ENCODE results near the gene PDE4B.
A peak's percentile ranks its signal among the peaks of the same experiment; 100 is the strongest.

PDE4B gene

DNA sequence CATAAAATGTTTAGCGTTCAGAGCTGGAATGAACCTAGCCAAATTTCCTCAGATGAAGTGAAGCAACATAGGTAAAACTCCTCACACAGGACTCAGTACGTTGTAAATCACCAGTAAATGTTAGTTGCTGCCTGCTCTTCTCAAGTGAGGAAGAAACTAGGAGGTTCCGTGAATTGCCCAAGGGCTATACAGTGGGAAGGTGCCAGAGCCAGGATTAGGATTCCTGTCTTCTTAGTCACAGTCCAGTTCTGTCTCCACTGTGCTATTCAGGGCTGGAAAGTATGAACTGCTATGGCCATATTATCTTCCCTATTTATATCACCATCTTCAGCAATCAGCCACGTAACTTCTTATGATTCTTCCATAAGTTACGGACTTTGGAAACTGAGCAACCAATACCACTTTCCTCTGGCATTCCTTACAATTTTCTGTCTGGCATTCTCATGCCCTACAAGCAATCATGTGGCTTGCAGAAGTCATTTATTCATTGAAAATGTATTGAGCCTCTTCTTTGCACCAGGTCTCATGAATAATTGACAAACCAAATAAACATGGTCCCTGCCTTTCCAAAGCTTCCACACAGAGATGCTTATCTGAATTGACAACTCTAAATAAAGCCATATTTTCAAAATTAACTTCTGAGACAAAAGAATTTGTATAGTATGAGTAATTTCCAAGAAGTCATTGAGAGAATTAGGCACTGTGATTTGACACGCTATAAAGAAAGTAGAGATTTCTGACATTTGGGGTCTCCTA lies 469.7 kb downstream of the PDE4B start:
- no peaks in the 10 kb centered on the region for H3K9me3 Mint-ChIP-seq
- peaks cover 25% of the 10 kb centered on the region for H3K4me1 Mint-ChIP-seq (ENCODE audit: low read depth)
- DNase-seq (ENCODE audit: low spot score), result no peak

GRCh38 chr1:66265268-66265667 lies 472.6 kb downstream of the PDE4B start:
- no peak overlapping the region for H3K27ac Mint-ChIP-seq
- DNase-seq (ENCODE audit: low spot score), result no peak
- H3K4me3 Mint-ChIP-seq, result no peak overlapping the region
- peaks cover 25% of the 10 kb centered on the region for H3K4me1 Mint-ChIP-seq (ENCODE audit: low read depth)
- H3K27me3 Mint-ChIP-seq (ENCODE audit: low read depth), result peaks cover 29% of the 10 kb centered on the region
- H3K9me3 Mint-ChIP-seq, result no peaks in the 10 kb centered on the region
- H3K36me3 Mint-ChIP-seq (ENCODE audit: low read depth), result no peaks in the 10 kb centered on the region

More for the DNA sequence above, 469.7 kb downstream of the PDE4B start:
- H3K27ac Mint-ChIP-seq, result no peak overlapping the region
- H3K36me3 Mint-ChIP-seq (ENCODE audit: low read depth), result no peaks in the 10 kb centered on the region
- no peak overlapping the region for H3K4me3 Mint-ChIP-seq
- peaks cover 15% of the 10 kb centered on the region for H3K27me3 Mint-ChIP-seq (ENCODE audit: low read depth)

DNA sequence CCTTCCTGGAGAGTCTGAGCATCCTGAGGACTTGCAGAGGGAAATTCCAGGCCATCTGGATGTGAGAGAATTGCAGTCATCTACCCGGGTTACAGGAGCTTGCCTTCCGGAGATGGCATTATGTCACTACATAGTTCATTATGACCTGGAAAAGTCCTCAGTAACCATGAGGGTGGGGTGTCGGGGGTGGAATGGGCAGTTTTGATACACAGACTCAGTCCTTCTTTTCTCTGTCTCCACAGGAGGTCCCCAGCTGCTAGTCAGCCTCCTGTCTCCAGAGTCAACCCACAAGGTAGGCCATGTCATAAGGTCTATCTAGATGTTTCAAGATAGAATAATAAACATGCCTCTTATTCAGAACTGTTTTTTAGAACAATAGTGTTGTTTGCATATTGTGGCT lies 473.1 kb downstream of the PDE4B start:
- no peak overlapping the region for H3K27ac Mint-ChIP-seq
- peaks cover 26% of the 10 kb centered on the region for H3K4me1 Mint-ChIP-seq (ENCODE audit: low read depth)

GRCh38 chr1:66266350-66266749 lies 473.7 kb downstream of the PDE4B start:
- Mint-ChIP-seq H3K27ac (no peak overlapping the region), H3K4me3 (no peak overlapping the region), H3K4me1 (ENCODE audit: low read depth) (peaks cover 25% of the 10 kb centered on the region), H3K36me3 (ENCODE audit: low read depth) (no peaks in the 10 kb centered on the region), H3K27me3 (ENCODE audit: low read depth) (peaks cover 32% of the 10 kb centered on the region), H3K9me3 (no peaks in the 10 kb centered on the region)
- DNase-seq (ENCODE audit: low spot score), result no peak

More for the DNA sequence above, 473.1 kb downstream of the PDE4B start:
- peaks cover 32% of the 10 kb centered on the region for H3K27me3 Mint-ChIP-seq (ENCODE audit: low read depth)
- H3K9me3 Mint-ChIP-seq, result no peaks in the 10 kb centered on the region
- no peak overlapping the region for H3K4me3 Mint-ChIP-seq
- no peaks in the 10 kb centered on the region for H3K36me3 Mint-ChIP-seq (ENCODE audit: low read depth)
- no peak for DNase-seq (ENCODE audit: low spot score)

DNA sequence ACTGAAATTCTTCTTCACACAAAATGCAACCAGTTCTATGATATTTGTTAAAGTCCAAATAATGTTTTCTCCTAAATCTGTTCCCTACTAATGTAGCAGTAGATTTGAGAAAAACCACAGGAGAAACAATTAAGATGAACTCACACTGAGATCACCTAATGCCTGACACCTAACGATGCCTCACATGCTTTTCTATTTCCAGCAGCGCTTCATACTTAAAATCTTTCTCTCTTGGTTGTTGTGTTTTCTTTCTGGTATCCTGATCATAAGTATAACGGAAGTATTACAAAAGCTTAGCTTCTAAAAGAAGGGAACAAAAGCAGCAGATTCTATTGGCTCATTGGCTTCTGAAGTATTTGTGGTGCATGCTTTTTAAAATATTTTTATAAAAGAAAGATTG lies 474.1 kb downstream of the PDE4B start:
- DNase-seq (ENCODE audit: low spot score), result no peak
- H3K4me3 Mint-ChIP-seq, result no peak overlapping the region
- no peaks in the 10 kb centered on the region for H3K9me3 Mint-ChIP-seq
- H3K36me3 Mint-ChIP-seq (ENCODE audit: low read depth), result no peaks in the 10 kb centered on the region
- peaks cover 25% of the 10 kb centered on the region for H3K4me1 Mint-ChIP-seq (ENCODE audit: low read depth)
- H3K27me3 Mint-ChIP-seq (ENCODE audit: low read depth), result peaks cover 36% of the 10 kb centered on the region
- H3K27ac Mint-ChIP-seq, result no peak overlapping the region

DNA sequence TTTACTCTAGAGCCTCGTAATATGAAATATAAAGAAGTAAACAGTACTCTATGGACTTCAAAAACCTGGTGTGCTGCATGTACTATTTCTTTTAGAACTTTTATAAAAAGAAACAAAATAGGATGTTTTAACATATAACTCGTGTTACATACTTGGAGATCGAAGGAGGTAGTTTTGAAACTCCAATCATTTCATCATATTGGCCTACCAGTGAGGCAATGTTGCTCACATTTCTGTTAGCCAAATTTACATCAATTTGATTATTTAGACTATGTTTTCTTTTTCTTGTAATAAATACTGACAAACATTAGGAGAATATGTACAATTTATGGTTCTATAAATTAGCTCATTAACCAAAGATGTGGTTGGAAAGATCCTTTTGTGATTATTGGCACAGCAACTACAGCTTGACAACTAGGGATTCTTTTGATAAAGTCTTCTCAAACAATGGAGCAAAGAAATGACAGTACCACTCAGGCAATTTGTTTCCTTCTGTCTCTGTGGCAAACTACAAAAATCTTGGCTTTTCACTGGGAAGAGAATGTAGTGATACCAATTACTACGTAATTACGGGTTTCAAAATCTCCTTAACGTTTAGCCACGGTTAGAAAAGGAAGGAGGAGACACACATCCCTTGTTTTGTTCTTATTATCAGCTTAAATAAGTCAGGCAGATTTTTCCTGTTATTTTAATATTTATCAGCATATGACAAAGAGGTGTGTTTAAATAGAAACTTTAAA lies 474.7 kb downstream of the PDE4B start:
- Mint-ChIP-seq H3K27me3 (ENCODE audit: low read depth) (peaks cover 40% of the 10 kb centered on the region), H3K9me3 (no peaks in the 10 kb centered on the region), H3K27ac (no peak overlapping the region), H3K4me3 (no peak overlapping the region), H3K4me1 (ENCODE audit: low read depth) (peaks cover 31% of the 10 kb centered on the region), H3K36me3 (ENCODE audit: low read depth) (no peaks in the 10 kb centered on the region)
- no peak for DNase-seq (ENCODE audit: low spot score)

- no peak overlapping the region for H3K27ac Mint-ChIP-seq
- peaks cover 38% of the 10 kb centered on the region for H3K27me3 Mint-ChIP-seq (ENCODE audit: low read depth)
- no peak for DNase-seq (ENCODE audit: low spot score)
- peaks cover 37% of the 10 kb centered on the region for H3K4me1 Mint-ChIP-seq (ENCODE audit: low read depth)
- no peaks in the 10 kb centered on the region for H3K36me3 Mint-ChIP-seq (ENCODE audit: low read depth)
- no peaks in the 10 kb centered on the region for H3K9me3 Mint-ChIP-seq
- no peak overlapping the region for H3K4me3 Mint-ChIP-seq
Measured at GRCh38 chr1:66269222-66269621, 476.5 kb downstream of the PDE4B start.

- no peak overlapping the region for H3K27ac Mint-ChIP-seq
- H3K9me3 Mint-ChIP-seq, result no peaks in the 10 kb centered on the region
- DNase-seq (ENCODE audit: low spot score), result no peak
- no peak overlapping the region for H3K4me3 Mint-ChIP-seq
- peaks cover 2% of the 10 kb centered on the region for H3K36me3 Mint-ChIP-seq (ENCODE audit: low read depth)
- H3K27me3 Mint-ChIP-seq (ENCODE audit: low read depth), result peaks cover 40% of the 10 kb centered on the region
- peaks cover 42% of the 10 kb centered on the region for H3K4me1 Mint-ChIP-seq (ENCODE audit: low read depth)
Measured at GRCh38 chr1:66270119-66270812, 477.6 kb downstream of the PDE4B start.

DNA sequence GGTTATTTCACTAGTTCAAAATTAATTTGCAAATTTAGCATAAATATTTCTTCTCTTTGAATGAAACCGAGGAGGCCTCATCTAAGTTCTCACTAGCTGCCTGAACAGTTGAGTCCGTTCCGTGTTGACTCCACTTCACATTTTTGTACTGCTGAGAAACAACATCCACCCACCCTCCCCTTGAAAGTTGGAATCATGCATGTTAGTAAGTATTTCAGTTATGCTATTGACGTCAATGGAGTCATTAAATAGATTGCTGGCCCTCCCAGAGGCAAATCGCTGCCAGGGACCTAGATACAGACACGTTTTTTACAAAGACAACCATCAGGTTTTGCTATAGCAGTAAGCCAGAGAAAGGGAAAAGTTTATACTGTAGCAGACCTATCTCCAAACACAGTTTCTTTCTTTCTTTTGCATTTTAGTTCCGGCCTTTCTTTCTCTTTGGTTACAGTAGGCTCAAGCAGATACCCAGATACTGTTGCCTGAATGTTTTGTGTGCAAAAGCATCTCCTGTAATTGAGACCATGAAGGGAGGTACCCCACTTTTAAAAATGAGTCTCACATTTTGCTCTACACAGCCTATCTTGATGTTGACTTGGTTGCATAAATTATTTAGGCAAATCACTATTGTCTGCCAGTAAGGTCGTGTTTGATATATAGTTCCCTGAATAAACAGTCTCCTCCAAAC lies 478.7 kb downstream of the PDE4B start:
- DNase-seq (ENCODE audit: low spot score), result peak; percentile 60
- H3K27ac Mint-ChIP-seq, result peak overlapping the region; percentile 32

GRCh38 chr1:66271904-66272254 lies 479.2 kb downstream of the PDE4B start:
- Mint-ChIP-seq H3K36me3 (ENCODE audit: low read depth) (peaks cover 2% of the 10 kb centered on the region), H3K4me1 (ENCODE audit: low read depth) (peaks cover 51% of the 10 kb centered on the region), H3K9me3 (no peaks in the 10 kb centered on the region), H3K27ac (peak overlapping the region; percentile 32), H3K4me3 (no peak overlapping the region), H3K27me3 (ENCODE audit: low read depth) (peaks cover 43% of the 10 kb centered on the region)
- DNase-seq (ENCODE audit: low spot score), result no peak

More for the DNA sequence above, 478.7 kb downstream of the PDE4B start:
- Mint-ChIP-seq H3K36me3 (ENCODE audit: low read depth) (peaks cover 2% of the 10 kb centered on the region), H3K9me3 (no peaks in the 10 kb centered on the region), H3K4me1 (ENCODE audit: low read depth) (peaks cover 49% of the 10 kb centered on the region), H3K27me3 (ENCODE audit: low read depth) (peaks cover 42% of the 10 kb centered on the region), H3K4me3 (peak overlapping the region; percentile 18)

- peaks cover 51% of the 10 kb centered on the region for H3K27me3 Mint-ChIP-seq (ENCODE audit: low read depth)
- peaks cover 4% of the 10 kb centered on the region for H3K36me3 Mint-ChIP-seq (ENCODE audit: low read depth)
- DNase-seq (ENCODE audit: low spot score), result no peak
- H3K27ac Mint-ChIP-seq, result no peak overlapping the region
- peaks cover 66% of the 10 kb centered on the region for H3K4me1 Mint-ChIP-seq (ENCODE audit: low read depth)
- no peak overlapping the region for H3K4me3 Mint-ChIP-seq
- no peaks in the 10 kb centered on the region for H3K9me3 Mint-ChIP-seq
Measured at GRCh38 chr1:66273656-66274055, 481.0 kb downstream of the PDE4B start.

DNA sequence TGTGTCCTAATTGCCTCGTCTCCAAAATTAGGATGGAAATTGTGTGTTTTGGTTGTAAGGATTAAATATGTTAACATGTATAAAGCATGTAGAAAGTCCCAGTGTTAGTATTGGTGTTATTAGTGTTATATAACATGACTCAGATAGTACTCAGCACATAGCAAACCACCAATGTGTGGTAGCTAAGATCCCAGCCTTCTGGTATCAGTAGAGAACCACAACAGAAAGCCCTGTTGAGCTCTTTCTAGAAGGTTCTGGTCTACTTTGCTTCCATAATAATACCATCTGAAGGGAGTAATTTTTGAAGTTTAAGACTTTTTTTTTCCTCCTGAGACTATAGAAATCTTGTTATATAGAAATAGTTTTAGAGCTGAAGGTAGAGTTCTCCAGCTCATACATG lies 481.9 kb downstream of the PDE4B start:
- Mint-ChIP-seq H3K27ac (no peak overlapping the region), H3K4me1 (ENCODE audit: low read depth) (peaks cover 75% of the 10 kb centered on the region), H3K9me3 (no peaks in the 10 kb centered on the region), H3K36me3 (ENCODE audit: low read depth) (peaks cover 4% of the 10 kb centered on the region), H3K27me3 (ENCODE audit: low read depth) (peaks cover 51% of the 10 kb centered on the region), H3K4me3 (no peak overlapping the region)
- DNase-seq (ENCODE audit: low spot score), result no peak

DNA sequence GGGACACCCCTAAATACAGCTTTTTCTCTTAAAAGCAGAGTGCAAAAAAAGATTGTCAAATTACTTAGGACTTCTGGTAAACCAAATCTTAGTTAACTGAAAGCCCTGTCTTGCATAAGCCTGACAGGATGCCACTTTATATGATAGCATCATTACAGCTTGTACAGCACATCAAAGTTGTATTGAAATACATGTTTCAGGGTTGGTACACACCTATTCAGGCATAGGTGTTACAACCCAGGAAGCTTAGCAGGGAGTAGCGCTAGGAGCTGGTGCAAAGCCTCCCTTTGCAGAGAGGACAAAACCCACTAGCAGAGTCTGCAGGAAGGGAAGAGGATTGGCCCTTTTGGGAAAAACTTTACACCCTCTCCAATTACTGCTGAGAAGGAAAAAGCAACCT lies 482.4 kb downstream of the PDE4B start:
- H3K4me3 Mint-ChIP-seq, result peak overlapping the region; percentile 73
- DNase-seq (ENCODE audit: low spot score), result no peak
- peaks cover 75% of the 10 kb centered on the region for H3K4me1 Mint-ChIP-seq (ENCODE audit: low read depth)
- peaks cover 4% of the 10 kb centered on the region for H3K36me3 Mint-ChIP-seq (ENCODE audit: low read depth)
- H3K27me3 Mint-ChIP-seq (ENCODE audit: low read depth), result peaks cover 52% of the 10 kb centered on the region
- no peaks in the 10 kb centered on the region for H3K9me3 Mint-ChIP-seq
- peak overlapping the region; percentile 61 for H3K27ac Mint-ChIP-seq

Data from T-helper 2 cell treated with Interferon-gamma antibody and Interleukin-4, amounts not matched to agents 5 μg/mL and 100 μg/mL, for 36 hours (primary cell).